Hematopoietic multipotent progenitor cell treated with erythropoietin and hydrocortisone succinate and interleukin-3 and kit ligand, for 4 days (in vitro differentiated cells): ENCODE data around the gene SYT15.
"Not testable (repeated sequence)": the region's sequence is repeated elsewhere in the genome, so short reads cannot be mapped to it uniquely, and the experiment has no call there.

ENCODE experiments used
- DNase-seq: peaks from one replicate; pipeline ENCODE4 v3.0.0-alpha.2; 2015

SYT15 gene

DNA sequence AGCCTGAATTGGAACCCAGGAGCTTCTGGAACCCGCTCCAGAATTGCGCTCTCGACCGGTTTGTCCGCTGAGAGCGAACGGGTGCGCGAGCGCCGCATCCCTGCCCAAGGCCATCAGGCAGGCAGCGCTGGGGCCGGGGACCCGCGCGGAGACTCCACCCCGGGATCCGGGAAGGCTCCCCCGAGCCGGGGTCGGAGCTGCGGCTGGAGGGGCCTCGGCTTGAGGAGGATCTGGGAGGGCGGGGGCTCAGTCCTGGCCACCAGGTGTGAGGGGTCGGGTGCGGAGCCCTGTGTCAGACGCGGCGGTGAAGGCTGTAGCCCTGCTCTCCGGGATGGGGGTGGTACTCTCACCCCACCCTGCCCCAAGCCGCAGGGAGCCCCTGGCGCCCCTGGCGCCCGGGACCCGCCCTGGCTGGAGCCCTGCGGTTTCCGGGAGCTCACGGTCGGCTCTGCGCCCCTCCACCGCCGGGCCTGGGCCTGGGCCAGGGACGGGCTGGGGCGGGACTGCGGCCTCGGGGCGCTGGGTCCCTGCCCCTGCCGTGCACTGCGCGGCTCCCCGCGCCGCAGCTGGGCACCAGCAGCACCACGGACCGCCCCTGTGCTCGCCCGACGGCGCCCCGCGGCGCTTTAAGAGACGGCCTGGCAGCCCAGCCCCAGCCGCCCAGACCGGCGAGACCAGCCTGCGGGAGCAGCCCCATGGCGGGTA lies at the start of gene SYT15:
Gene SYT15, plus strand, starts transcription at position 655 of the 705 bp plus-strand sequence. Its CDS starts 41 bp downstream, at position 696.
- DNase-seq: peak; percentile 4

DNA sequence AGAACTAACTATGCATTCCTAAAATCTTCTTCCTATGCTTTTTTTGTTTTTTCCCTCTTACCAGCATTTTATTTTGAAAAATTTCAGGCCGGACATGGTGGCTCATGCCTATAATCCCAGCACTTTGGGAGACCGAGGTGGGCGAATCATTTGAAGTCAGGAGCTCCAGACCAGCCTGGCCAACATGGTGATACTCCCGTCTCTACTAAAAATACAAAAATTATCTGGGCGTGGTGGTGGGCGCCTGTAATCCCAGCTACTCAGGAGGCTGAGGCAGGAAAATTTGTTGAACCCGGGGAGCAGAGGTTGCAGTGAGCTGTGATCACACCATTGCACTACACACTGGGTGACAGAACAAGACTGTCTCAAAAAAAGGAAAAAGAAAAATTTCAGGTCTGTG lies 49.2 kb upstream of the SYT15 start:
- not testable (repeated sequence) for DNase-seq

DNA sequence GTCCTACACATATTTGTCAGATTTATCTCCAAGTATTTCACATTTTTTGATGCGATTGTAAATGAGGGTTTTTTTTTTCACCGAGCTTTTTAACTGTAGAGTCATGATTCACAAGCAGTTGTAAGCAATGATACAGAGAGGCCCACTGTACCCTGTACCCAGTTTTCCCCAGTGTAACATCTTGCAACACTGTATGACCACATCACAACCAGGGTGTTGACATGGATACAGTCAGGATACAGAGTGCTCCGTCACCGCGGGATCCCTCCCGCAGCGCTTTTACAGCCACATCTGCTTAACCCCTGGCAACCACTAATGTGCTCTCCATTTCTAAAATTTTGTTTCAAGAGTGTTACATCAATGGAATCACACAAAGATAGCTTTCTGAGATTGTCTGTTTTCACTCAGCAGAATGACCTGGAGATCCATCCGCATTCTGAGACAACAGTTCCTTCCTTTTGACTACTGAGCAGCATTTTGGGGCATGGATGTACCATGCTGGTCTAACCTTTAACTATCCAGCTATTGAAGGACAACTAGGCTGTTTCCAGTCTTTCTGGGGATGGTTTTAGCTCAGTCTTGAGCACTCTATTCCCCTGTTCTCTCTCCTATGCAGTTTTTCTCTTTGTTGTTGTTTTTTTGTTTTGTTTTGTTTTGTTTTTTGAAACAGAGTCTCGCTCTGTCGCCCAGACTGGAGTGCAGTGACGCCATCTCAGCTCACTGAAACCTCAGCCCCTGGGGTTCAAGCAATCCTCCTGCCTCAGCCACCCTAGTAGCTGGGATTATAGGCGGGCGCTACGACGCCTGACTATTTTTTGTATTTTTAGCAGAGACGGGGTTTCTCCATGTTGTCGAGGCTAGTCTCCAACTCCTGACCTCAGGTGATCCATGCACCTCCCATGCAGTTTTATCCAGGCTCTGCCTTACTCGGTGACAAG lies 48.4 kb upstream of the SYT15 start:
- DNase-seq: no peak

DNA sequence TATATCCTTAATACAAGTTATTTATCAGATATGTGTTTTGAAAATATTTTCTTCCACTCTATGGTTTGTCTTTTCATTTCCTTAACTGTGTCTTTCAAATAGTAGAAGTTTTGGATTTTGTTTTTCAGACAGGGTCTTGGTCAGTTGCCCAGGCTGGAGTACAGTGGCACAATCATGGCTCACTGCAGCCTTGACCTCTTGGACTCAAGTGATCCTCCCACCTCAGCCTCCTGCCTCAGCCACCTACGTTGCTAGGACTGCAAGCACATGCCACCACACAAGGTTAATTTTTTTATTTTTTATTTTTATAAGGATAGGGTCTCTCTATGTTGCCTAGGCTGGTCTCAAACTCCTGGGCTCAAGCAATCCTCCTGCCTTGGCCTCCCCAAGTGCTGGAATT lies 46.7 kb upstream of the SYT15 start:
- DNase-seq: not testable (repeated sequence)

DNA sequence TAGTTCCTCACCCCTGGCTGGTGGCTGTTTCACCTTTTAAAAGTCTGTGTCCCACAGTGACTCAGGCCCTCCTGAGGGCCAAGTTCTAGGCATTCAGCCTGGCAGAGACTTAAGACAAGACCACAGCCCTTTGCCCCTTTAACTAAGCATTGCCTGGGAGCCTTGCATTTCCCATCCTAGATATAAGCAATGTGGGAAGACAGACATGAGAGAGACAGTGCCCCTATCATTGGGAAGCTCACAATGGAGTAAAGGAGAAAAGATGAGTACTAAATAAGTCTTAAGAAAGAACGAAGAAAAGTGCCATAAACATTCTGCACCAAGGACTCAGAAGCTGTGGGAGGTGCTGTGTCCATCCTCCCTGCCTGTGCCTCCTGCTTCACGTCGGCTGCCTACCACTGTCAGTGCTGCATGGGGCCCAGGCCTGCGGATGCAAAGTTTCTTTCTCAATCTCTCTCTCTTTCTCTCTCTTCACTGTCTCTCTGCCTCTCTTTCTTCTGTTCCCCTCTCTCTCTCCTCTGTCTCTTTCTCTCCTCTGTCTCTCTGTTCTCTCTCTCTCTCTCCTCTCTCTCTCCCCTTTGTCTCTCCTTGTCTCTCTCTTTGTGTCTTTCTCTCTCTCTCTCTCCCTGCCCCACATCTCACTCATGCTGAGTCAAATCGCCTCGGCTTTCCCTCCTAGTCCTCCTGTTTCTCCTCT lies 44.0 kb upstream of the SYT15 start:
- no peak for DNase-seq

DNA sequence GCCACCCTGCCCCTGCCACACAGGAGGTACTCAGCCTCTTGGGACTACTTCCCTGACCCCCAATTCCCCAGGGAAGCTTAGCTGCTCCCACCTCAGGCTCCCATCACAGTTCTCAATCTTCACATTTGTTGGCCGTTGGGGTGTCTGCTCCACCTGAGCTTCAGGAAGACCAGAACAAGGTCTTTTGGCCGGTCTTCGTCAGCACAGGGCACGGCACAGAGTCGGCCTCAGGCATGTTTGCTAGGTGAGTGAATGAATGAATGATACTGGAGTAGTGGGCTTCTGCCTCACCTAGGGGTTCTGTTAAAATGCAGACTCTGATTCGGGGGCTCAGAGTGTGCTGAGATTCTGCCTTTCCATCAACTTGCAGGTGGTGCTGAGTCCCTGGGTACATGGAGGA lies 42.8 kb upstream of the SYT15 start:
- DNase-seq: no peak

DNA sequence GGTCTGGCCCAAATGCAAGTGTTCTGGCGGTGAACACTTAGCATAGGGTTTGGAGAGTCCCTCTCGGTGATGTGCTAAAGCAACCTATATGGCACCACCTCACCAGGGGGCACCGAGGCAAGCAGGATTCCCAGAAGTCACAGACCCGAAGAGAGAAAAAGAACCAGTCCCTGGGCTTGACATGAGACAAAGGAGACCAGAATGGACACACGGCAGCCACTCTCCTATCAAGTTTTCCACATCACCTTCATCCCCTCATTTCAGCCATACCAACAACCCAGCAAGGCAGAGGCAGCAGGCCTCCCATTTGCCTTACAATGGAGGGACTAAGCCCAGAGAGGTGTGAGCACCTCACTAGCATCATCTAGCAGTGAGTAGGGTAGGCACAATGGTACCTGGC lies 42.1 kb upstream of the SYT15 start:
- DNase-seq: no peak

DNA sequence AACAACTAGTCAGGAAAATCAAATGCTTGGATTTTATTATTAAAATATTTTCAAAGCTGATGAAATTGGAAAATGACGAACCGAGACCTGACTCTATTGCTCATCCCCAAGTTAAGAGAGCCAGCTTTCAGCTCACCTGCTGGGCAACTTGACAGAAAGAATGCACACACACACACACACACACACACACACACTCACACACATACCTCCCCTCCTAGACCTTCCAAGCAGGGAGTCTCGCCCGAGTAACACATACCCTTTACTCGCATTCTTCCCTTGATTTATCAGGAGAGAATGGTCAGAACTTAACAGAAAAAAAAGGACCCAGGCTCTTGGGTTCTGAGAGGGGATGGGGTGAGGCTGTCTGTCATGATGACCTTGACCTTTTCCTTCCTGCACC lies 41.6 kb upstream of the SYT15 start:
- no peak for DNase-seq

DNA sequence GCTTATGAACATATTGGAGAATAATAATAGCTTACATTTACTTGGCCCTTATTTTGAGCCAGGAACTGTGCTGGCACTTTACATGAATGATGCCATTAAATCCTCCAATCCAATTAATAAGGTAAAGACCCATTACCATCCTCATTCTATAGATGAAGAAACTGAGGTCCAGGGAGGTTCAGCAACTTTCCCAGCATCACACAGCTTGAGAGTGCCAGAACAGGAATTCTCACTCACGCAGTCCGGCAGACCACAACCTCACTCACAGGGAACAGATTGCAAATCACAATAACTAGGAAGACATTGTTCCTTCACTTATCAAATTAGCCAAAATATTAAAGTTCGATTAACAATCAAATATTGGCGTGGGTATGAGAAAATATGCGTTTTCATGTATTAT lies 40.8 kb upstream of the SYT15 start:
- DNase-seq: no peak

DNA sequence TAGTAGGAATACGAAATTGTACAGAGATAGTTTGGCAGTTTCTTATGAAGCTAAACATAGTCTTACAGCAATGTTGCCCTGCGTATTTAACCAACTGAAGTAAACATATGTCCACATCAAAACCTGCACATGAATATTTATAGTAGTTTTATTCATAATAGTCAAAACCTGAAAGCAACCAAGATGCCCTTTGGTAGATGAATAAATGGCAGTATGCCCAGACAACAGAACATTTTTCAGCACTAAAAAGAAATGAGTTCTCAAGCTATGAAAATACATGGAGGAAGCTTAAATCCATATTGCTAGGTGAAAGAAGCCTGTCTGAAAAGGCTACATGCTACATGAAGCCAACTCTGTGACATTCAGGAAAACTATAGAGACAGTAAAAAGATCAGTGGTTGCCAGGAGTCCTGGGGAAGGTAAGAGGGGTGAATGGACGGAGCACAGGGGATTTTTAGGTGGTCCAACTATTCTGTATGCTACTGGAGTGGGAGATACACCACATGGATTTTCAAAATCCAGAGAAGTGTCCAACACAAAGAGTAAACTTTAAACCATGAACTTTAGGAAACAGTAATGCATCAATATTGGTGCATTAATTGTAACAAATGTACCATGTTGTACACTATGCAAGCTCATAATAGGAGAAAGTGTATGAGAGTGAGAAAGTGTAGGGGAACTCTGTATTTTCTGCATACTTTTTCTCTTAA lies 40.1 kb upstream of the SYT15 start:
- no peak for DNase-seq

DNA sequence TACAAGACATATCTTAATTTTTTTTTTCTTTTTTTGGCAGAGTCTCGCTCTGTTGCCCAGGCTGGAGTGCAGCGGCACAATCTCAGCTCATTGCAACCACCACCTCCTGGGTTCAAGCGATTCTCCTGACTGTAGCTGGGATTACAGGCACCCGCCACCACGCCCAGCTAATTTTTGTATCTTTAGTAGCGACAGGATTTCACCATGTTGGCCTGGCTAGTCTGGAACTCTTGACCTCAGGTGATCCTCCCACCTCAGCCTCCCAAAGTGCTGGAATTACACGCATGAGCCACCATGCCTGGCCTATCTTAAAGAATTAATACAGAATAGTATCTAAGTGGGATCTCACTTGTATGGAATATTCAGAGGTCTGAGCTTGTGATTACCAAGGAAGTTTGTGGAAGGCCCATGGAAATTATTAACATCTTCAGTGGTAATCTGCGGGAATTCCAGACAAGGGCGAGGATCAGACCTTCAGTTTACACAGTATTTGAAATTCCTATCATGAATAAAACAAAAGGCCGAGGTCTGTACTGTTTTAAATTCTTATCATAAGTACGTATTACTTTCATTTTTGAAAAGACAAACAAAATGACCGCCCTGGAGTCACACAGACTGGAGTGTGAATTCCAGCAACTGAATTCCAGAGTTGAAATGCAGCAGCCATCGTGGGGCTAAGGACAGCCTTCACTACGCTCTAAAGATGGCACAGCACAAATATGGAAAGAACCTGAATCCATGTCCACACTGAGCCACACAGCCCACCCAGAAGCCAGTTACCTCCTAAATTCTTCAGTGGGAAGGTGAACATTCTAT lies 39.1 kb upstream of the SYT15 start:
- no peak for DNase-seq

DNA sequence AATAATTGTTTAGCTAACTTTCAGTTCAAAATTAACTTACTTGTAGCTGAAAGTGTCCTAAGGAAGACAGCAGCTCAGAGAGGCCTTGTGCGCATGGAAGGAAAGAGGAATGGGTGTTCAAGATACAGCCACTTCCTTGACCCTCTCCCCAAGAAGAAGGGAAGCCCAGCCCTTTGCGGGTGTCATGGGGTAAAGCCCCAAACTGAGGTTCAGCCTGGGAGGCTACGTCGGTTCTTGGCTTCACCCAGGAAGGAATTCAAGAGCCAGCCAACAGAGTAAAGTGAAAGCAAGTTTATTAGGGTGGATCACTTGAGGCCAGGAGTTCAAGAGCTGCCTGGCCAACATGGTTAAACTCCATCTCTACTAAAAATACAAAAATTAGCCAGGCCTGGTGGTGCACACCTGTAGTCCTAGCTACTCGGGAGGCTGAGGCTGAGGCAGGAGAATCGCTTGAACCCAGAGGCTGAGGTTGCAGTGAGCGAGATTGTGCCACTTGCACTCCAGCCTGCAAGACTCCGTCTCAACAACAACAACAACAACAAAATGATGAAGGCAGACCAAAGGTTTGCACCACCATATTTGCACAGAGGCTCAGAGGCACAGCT lies 38.4 kb upstream of the SYT15 start:
- DNase-seq: no peak

DNA sequence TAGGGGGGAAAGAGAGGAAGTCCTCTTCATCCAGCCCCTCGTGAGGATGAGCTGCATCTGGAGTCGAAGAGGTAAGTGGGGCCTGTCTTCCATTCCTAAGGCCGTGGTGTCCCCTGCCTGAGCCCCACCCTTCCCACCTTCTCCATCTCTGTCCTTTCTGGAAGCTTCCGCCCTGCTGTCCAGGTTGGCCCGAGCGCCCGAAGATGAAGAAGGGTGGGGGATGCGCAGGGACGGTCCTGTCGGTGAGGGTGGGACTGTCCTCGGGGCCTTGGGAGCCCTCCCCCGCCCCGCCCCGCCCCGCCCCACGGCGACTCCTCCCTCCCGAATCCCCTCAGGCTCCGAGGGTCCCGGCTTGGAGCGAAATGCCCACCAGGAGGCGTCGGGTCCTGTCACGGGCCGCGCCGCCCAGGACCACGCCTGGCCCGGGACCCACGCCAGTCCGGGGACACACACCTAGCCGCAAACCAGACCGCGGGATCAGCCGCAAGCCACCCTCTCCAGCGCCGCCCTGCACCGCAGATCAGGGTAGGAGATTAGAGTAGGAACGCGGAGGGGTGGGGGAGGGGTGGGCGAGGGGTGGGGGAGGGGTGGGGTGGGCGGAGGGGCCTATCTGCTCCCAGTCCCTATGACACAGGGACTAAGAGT lies 37.8 kb upstream of the SYT15 start:
- DNase-seq: peak; percentile 76

DNA sequence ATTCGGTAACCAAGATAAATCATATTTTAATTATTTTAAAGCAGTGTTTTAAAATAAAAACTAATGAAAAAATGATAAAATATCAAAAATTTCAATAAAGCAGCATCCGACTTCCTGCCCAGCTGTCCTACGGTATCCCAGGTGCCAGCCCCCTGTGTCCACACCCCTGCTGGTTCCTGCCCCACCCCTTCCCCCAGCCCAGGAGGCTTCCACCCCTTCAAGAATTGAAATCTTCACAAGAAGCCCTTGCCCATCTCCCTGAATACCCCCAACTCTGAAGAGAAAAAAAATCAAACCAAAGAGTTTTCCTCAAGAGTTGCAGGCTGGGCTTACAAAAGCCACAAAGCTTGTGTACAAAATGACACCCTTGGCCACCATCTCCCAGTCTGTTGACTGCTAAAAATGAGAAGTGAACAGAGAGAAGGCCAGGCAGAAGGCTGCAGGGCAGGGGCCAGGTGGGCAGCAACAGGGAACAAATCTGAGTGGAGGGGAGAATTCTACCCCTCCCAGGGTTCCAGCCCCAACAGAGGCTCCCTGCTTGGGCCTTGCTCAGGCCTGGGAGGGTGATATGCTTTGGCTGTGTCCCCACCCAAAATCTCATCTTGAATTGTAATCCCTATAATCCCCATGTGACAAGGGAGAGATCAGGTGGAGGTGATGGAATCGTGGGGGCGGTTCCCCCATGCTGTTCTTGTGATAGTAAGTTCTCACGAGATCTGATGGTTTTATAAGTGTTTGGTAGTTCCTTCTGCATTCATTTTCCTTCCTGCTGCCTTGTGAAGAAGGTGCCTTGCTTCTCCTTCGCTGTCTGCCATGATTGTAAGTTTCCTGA lies 37.0 kb upstream of the SYT15 start:
- DNase-seq: peak; percentile 40

DNA sequence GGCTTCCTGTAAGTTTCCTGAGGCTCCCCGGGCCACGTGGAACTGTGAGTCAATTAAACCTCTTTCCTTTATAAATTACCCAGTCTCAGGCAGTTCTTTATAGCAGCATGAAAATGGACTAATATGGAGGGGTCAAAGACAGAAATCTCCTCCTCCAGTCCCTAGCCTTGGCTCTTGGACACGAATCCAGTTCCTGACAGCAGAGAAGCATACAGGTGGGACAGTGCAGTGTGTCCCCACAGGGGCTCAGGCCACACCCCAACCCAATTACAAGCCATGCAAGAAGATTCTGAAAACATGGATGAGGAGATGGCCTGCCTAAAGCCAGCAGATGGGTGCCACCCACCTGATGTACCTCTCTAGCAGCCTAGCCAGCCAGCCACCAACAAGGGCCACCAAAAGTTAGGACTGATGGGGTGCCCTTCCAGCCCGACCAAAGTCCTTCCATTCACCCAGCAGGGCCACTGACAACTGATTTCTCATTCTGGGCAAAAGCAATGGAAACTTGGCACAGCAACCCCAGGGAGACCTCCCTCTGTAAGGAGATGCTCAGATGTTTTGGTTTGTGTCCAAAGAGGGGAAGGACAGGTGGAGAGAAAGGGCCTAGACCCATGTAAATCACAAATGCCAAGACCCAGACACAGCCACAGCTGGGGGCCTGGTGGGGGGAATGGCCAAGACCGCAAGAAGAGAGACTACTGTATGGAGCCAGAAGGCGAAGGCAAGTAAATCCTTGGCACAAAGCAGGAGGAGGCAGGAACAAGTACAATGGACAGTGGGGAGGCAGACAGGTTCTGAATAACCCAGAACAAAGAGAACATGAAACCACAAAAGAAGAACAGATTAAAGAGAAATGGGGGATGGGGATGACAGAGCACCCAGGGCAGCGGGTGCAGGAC lies 36.1 kb upstream of the SYT15 start:
- DNase-seq: no peak

DNA sequence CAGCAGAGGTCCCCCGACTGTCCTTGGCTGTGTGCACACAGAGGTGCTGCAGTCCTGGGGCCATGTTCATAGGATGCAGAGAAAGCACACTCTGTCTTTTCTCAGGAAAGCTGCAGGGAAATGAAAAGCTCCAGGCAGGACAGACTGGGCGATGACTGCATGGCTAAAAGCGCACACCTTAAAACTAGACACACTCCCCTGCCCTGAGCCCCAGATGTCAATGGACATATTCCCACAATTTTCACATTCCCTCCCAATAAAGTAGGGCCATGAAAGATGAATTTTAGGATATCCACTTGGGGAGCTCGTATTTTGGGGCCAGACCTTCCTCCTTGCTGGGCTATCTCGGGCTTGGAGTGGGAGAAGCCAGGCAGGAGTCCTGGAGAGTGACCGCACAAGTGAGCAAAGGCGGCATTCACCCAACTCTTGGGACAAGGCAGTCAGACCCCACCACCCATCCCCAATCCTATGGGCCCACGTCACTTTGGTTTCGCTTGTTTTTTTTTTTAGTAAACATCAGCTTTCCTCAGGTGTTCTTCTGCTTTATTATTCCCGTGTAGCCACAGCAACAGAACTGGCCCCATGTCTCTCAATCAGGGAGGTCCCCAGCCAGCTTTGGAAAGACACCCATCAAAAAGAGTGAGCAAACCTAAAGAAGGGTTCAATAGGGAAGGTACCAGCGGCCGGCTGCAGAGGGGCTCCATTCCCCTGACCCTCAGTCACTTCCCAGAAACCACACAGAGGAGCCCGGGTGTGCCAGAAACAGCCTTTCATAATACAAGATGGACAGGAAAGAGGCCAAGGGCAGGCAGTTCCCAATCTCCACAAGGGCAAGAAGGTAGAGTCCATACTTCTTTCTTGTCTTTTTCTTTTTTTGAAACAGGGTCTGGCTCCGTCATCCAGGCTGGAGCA lies 35.2 kb upstream of the SYT15 start:
- DNase-seq: no peak

DNA sequence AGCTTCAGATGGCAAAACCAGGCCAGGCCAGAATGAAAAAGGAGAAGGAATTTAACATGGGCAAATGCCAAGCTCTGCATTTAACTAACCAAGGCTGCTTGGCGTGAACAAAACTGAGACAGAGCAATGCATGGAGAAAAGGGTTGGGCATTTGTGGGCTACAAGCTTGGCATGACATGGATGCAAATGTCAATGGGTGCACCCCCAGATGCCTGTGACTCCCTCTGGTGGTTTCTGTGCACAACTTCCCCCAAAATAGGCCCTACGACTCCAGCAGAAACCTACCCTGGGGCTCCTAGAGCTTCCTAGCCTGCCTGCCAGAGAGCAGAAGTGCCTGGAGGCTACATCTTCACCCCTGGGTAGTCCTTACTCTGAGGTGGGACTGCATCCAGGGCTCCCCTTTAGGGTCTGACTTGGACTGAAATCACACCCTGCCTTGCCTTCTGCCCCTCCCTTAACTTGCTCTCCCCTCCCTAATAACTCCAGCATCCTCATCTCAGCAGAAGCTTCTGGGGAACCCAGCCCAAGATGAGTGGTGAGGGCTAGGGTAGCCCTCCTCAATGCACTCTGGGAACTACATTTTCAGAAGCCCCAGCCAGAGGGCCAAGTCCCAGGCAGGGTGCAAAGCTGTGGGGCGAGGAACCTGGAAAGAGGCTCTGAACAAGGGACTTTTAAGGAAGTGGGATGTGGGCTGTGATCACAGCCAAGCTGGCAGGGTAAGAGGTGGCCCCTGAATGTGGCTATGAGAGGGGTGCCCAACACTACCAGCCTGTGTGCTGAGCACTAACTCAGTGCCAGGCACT lies 33.7 kb upstream of the SYT15 start:
- DNase-seq: peak; percentile 76
